ENCODE results near the gene EPHB1. TPM values are rescaled to one million over a fixed set of nuclear protein-coding genes. Genes with fewer than 3 reads are reported as not detected.

Gene EPHB1
- polyA plus RNA-seq, 3 donors: 0.06 to 0.55 TPM; not detected in 1

DNA sequence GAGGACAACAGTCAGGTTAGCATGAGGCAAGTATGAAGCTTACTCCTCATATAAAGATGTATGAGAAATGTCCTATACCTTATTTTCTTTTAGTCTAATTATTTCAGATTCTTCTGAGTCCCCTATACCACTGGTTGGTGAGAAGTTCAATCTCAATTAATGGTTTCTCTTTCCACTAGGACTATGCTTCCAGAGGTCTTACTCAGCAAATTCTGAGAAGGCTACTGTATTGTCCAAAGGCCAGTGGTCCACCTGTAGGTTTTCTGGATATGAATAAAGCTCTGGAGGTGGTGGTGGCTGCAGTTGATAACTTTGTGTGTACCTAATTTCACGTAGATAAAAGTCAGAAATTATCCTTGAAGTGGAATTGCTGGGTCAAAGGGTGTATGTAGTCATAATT lies 149.4 kb downstream of the EPHB1 start:
- Mint-ChIP-seq H3K36me3 (no peaks in the 10 kb centered on the region), H3K4me3 (no peak overlapping the region), H3K27ac (no peak overlapping the region), H3K27me3 (ENCODE audit: low read depth in 3 of 3) (peaks cover 4 to 6% (median 5%) of the 10 kb centered on the region in 3 donors), H3K4me1 (no peaks in the 10 kb centered on the region), H3K9me3 (peaks cover 0 to 9% (median 5%) of the 10 kb centered on the region in 7 donors)
- Histone ChIP-seq H3K9me3 (replicated peaks in 1 of 2; ENCODE audit: control insufficient read depth in 1 of 2, insufficient read depth in 1 of 2, low read length in 2 of 2) (peaks cover 0 to 3% of the 10 kb centered on the region in 2 donors), H3K36me3 (replicated peaks in 1 of 2; ENCODE audit: control insufficient read depth in 1 of 2, insufficient read depth in 2 of 2, low read length in 2 of 2) (no peaks in the 10 kb centered on the region), H3K4me1 (ENCODE audit: control insufficient read depth in 1 of 2, insufficient read depth in 2 of 2, low read length in 2 of 2) (no peaks in the 10 kb centered on the region), H3K79me2 (ENCODE audit: insufficient read depth, low read length) (no peaks in the 10 kb centered on the region), H4K20me1 (ENCODE audit: insufficient read depth, low read length) (no peaks in the 10 kb centered on the region), H3K4me2 (replicated peaks; ENCODE audit: extremely low read depth, low read length, poor library complexity, severe bottlenecking) (no peak overlapping the region), H3K27me3 (ENCODE audit: control insufficient read depth in 2 of 2, insufficient read depth in 2 of 2, low read length in 2 of 2) (no peaks in the 10 kb centered on the region), H2AFZ (ENCODE audit: insufficient read depth, low read depth, low read length, poor library complexity, severe bottlenecking) (no peak overlapping the region), H3K4me3 (replicated peaks in 1 of 3; ENCODE audit: low read depth in 2 of 3, low read length in 3 of 3) (no peak overlapping the region), H3K9ac (ENCODE audit: insufficient read depth, low read length, poor library complexity, severe bottlenecking) (no peak overlapping the region), H3K27ac (ENCODE audit: low read depth in 1 of 2, low read length in 2 of 2) (no peak overlapping the region)
- intact Hi-C loops (cut with micrococcal nuclease): no loop called here
- no CpG with 5 or more reads among the region's 1 CpG for WGBS (ENCODE audit: insufficient coverage)
- TF ChIP-seq, protein P1, sequence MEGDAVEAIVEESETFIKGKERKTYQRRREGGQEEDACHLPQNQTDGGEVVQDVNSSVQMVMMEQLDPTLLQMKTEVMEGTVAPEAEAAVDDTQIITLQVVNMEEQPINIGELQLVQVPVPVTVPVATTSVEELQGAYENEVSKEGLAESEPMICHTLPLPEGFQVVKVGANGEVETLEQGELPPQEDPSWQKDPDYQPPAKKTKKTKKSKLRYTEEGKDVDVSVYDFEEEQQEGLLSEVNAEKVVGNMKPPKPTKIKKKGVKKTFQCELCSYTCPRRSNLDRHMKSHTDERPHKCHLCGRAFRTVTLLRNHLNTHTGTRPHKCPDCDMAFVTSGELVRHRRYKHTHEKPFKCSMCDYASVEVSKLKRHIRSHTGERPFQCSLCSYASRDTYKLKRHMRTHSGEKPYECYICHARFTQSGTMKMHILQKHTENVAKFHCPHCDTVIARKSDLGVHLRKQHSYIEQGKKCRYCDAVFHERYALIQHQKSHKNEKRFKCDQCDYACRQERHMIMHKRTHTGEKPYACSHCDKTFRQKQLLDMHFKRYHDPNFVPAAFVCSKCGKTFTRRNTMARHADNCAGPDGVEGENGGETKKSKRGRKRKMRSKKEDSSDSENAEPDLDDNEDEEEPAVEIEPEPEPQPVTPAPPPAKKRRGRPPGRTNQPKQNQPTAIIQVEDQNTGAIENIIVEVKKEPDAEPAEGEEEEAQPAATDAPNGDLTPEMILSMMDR (IDR thresholded peaks at IDR 0.05): no peak
- DNase-seq: no peak

DNA sequence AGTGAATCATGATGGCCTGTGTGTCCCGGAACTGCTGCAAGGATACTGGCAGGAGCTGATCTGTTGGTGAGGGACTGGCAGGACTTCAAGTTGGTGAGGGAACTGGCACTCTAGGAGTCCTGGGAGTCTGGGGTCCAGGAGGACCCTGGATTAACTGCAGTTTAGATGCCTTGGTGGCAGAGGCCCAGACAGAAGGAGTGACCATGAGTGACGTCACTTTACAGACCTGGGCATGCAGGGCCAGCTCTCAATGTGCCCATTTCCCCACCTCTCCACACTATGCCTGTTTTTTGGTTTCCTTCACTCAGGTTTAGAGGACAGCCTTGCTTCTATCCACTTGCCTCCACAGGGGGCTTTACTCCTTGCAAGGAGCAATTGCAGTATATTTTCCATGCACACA lies 154.1 kb downstream of the EPHB1 start:
- Histone ChIP-seq H3K27me3 (ENCODE audit: control insufficient read depth in 2 of 2, insufficient read depth in 2 of 2, low read length in 2 of 2) (no peaks in the 10 kb centered on the region), H3K4me2 (replicated peaks; ENCODE audit: extremely low read depth, low read length, poor library complexity, severe bottlenecking) (no peak overlapping the region), H3K27ac (ENCODE audit: low read depth in 1 of 2, low read length in 2 of 2) (no peak overlapping the region), H2AFZ (ENCODE audit: insufficient read depth, low read depth, low read length, poor library complexity, severe bottlenecking) (no peak overlapping the region), H4K20me1 (ENCODE audit: insufficient read depth, low read length) (no peaks in the 10 kb centered on the region), H3K4me3 (replicated peaks in 1 of 3; ENCODE audit: low read depth in 2 of 3, low read length in 3 of 3) (no peak overlapping the region), H3K79me2 (ENCODE audit: insufficient read depth, low read length) (no peaks in the 10 kb centered on the region), H3K9ac (ENCODE audit: insufficient read depth, low read length, poor library complexity, severe bottlenecking) (no peak overlapping the region), H3K4me1 (ENCODE audit: control insufficient read depth in 1 of 2, insufficient read depth in 2 of 2, low read length in 2 of 2) (no peaks in the 10 kb centered on the region), H3K9me3 (replicated peaks in 1 of 2; ENCODE audit: control insufficient read depth in 1 of 2, insufficient read depth in 1 of 2, low read length in 2 of 2) (peaks cover 0 to 7% of the 10 kb centered on the region in 2 donors), H3K36me3 (replicated peaks in 1 of 2; ENCODE audit: control insufficient read depth in 1 of 2, insufficient read depth in 2 of 2, low read length in 2 of 2) (no peaks in the 10 kb centered on the region)
- Mint-ChIP-seq H3K9me3 (peaks cover 5 to 21% (median 10%) of the 10 kb centered on the region in 7 donors), H3K36me3 (no peaks in the 10 kb centered on the region), H3K27me3 (ENCODE audit: low read depth in 3 of 3) (peaks cover 4 to 7% (median 5%) of the 10 kb centered on the region in 3 donors), H3K4me3 (no peak overlapping the region), H3K27ac (no peak overlapping the region), H3K4me1 (no peaks in the 10 kb centered on the region)
- TF ChIP-seq, protein P1 (IDR thresholded peaks at IDR 0.05): no peak
- no peak for DNase-seq
- intact Hi-C loops (cut with micrococcal nuclease): no loop called here
- WGBS (ENCODE audit: insufficient coverage): 94% methylated on average over 2 of the region's 2 CpGs
